Frontal cortex (tissue), 4 donors: ENCODE measurements around the gene FBXO10. TPM values are rescaled to one million over a fixed set of nuclear protein-coding genes. Genes with fewer than 3 reads are reported as not detected.
A peak's percentile ranks its signal among the peaks of the same experiment; 100 is the strongest.

Experiments
- DNase-seq, 2 donors: peaks; one replicate each; pipeline ENCODE4 v3.0.0; 2012; ENCODE audit warnings: low spot score in 2 of 2
- FAIRE-seq: peaks from 2 replicates; lab custom pipeline; 2012; peaks lifted over from hg19 to GRCh38; lab: Jason Lieb, UNC
- total RNA-seq: library from RNA; depleted of rRNA; stranded (reverse); fragments of >200 nt; gene quantifications from one replicate; pipeline ENCODE4 v1.2.3, GENCODE V29; 2014
- donor health status: control.
- donor health status: control.
- donor health status: control.

The FBXO10 gene, protein sequence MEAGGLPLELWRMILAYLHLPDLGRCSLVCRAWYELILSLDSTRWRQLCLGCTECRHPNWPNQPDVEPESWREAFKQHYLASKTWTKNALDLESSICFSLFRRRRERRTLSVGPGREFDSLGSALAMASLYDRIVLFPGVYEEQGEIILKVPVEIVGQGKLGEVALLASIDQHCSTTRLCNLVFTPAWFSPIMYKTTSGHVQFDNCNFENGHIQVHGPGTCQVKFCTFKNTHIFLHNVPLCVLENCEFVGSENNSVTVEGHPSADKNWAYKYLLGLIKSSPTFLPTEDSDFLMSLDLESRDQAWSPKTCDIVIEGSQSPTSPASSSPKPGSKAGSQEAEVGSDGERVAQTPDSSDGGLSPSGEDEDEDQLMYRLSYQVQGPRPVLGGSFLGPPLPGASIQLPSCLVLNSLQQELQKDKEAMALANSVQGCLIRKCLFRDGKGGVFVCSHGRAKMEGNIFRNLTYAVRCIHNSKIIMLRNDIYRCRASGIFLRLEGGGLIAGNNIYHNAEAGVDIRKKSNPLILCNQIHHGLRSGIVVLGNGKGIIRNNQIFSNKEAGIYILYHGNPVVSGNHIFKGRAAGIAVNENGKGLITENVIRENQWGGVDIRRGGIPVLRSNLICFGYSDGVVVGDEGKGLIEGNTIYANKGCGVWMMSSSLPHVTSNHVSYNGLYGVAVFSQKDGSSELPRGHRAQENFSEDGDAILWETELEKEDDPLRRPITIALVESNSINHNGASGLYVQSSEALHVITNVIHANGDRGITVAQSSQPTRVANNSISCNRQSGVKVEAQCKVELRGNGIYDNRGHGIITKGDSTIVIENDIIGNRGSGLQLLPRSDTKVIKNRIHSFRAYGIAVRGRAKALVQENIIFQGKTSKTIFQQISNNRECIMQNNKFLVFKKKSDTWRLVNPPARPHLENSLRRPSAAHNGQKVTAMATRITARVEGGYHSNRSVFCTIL
- total RNA-seq = 8.6 TPM

DNA sequence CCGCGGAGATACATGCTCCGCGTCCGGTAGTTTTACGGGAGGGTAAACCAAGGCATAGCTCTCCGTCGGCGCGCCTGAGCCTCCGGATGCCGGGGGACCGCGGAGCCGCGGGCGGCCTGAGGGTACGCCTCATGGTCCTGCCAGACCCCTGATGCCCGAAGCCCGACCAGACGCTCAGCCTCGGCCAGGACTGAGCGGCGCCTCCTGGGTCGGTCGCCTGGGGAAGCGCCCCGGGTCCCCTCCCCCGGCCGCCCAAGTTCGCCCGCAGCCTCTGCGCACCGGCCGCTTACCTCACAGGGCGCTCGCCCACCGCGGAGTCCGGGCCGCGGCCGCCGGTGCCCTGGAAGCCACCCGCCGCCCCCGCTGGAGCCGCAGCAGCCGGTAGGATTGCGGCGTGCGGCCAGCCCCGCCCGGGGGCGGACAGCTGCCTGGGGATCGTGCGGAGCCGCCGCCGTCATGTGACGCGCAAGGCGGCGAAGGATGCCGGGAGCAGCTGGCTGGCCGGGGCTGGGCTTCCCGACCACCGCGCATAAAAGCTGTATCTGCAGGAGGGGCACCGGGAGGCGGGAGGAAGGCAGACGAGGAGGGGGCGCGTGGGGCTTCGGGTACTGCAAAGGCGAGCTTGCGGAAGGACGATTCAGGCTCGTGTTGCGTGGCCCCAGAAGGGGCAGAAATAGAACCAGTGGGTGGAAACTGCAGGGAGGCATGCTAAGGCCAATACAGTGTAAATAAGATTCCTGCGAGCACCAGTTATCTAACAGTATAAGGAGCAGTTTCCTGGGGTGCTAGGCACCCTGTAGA, at the start of gene FBXO10:
Gene FBXO10, minus strand, starts transcription at position 460 of the 801 bp plus-strand sequence. CDS start 34,612 bp downstream, outside the sequence.
- DNase-seq = peak; percentile 79
- no peak for FAIRE-seq

DNA sequence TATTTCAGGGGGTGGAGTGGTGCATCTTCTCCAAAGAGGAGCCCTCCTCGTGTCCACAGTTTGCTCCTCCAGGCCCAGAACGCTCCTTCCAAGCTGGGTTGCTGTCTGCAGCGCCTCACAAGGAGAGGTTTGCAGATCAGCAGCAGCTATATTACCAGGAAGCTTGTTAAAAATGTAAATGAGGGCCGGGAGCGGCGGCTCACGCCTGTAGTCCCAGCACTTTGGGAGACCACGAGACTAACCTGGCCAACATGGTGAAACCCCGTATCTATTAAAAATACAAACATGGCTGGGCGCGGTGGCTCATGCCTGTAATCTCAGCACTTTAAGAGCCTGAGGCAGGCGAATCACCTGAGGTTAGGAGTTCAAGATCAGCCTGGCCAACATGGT, 49.6 kb upstream of the FBXO10 start:
- no peak for FAIRE-seq
- DNase-seq = no peak

DNA sequence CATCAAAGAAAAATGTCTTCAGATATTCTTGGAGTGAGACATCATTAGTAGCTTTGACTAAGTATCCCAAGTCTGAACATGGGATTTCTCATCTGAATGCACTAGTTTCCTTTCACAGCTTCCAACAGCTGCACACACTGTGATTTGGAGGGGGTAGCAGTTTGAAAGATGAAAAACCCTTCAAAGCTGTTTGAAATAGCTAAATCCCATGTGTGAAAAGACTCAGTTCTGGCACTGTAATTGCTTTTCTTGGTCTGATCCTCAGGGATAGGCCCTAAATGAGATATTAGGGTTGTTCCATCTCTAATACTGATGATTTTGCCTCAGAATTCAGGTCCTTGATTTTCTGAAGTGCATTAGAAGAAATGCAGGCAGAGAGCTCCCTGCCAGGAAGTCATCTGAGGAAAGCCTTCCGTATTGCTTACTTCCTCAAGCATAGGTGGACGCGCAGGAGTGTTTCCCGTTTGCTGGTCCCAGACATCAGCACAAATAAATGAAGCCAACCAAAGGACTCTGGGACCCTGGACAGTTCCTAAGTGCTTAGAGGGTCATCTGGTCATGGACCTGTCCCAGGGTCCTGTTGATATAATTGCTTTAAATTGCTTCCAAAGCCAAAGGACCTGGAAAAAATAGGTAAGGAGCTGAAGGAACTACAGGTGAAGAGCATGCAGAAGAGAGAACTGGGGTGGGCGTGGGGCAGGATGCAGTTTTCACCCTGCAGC, 49.0 kb upstream of the FBXO10 start:
- no peak for FAIRE-seq

DNA sequence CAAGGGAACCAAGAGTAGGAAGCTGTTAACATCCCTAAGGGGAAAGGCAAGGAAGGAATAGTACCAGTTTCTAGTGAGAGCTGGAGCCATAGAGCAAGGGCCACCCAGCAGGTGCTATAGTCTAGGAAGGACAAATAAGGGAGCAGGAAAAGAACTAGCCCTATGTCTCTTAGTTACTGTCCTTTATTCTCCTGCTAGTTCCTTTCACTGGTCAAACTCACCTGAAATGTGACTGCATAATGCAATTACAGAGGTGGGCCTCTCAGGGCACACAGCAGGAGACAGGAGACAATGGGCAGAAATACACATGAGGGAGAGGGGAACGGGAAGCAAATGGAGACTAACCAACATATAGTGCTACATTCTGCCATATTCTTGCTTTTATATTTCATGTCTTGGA, 47.9 kb upstream of the FBXO10 start:
- DNase-seq (no peak), FAIRE-seq (no peak)

More for the DNA sequence above, 49.0 kb upstream of the FBXO10 start:
- DNase-seq = no peak

DNA sequence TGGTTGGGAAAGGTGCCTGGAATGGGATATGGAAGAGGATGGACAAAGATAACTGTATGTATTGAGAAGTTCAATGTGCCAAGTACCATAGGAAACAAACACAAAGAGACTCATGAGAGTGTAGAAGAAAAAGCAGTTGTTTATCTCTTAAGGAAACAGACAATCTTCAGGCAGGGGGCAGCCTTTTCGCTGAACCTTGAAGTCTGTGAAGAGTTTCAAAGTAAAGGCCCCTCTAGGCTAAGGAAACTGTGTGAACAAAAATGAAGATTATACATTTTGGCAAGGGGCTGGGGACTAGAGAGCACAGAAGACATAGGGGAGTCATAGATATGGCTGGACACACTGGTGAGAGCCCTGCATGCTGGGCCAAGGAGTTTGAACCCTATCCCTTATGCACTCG, 47.1 kb upstream of the FBXO10 start:
- no peak for DNase-seq

DNA sequence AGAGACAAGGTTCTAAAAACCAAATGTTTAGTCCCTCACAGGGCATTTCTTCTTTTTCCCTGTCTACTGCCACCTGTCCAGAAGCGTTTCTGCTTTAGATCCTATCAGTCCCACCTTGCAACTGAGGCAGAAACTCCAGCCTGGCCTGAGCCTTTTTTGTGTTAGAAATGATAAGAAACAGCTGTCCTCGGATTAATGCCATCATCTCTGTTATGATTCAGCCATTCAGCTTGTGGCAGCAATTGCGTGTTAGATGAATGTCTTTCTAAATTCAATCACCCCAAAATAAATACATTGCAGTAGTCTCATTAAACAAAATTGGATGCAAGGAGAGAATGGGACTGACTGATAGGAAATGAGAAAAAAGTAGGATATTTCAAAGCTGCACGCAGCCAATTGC, 46.3 kb upstream of the FBXO10 start:
- FAIRE-seq (no peak), DNase-seq (no peak)

More for the DNA sequence above, 47.1 kb upstream of the FBXO10 start:
- no peak for FAIRE-seq

DNA sequence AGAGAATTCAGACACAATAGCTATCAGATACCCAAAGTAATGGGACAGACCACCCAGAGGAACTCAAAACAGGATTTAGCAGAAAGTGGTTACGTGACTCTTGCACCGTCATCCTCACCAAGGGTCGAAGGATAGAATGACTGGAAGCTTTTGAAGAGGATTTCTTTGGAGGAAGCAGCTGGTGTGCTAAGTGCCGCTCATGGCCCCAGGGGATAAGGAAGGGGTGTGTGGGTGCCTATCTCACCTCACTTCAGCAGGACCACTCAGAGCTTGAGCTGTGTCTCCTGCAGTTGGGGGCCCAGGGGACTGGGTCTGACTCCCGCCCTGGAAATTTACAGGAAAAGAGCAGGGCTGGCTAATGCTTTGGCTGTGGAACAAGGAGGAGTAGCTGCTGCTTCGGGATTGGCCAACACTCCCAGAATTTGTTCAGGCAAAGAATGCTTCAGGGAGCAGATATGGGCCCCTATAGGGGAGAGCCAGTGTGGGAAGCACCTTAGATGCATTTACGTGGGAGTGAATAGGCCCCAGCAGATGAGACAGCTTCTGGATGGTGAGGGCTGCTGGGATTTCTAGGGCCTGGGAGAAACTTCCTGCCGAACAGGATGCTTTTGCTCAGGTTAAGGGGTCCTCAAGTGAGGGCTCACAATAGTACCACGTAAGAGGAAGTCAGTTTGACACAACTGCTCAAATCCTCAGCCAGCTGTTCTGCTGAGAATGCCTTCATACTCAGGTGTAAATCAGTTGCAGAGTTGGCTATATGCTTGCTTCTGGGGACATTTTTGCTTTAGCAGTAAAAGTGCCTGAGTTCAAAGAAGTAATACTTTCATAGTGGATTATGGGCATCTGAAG, 45.3 kb upstream of the FBXO10 start:
- FAIRE-seq (no peak), DNase-seq (no peak)

DNA sequence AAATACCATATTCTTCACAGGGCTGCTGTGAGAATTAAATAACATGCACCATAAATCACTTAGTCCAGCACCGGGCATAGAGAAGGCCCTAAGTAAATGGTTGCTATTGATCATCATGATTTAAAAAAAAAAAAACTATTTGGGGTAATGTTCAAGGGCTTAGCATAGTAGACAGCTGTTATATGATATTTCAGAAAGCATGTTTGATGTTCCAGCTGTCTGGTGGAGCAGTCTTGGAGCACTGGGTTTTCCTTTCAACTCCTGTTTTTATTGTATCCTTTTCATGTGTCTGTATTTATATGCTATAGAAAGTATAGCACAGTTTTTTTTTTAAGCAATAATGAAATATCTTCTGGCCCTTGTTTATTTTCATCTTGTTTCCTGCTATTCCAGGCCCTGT, 44.2 kb upstream of the FBXO10 start:
- no peak for DNase-seq
- FAIRE-seq = no peak

DNA sequence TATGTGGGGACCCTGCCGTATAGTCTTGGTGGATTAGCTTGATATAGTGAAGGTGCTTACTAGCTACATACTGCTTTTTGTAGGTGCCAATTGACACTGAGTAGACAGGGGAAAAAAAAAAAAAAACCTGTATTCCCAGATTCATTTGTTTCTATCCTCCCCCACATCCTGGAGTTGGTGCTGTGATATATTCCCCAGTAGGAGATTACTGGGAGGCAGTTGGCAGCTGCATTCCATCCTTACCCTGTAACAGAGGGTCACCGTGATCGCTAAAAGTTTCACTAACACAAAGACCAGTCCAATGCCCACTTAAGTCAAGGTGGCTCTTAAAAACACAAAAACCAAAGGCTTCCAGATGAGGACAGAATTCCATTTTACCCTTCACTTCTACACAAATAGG, 43.6 kb upstream of the FBXO10 start:
- FAIRE-seq (no peak), DNase-seq (no peak)

DNA sequence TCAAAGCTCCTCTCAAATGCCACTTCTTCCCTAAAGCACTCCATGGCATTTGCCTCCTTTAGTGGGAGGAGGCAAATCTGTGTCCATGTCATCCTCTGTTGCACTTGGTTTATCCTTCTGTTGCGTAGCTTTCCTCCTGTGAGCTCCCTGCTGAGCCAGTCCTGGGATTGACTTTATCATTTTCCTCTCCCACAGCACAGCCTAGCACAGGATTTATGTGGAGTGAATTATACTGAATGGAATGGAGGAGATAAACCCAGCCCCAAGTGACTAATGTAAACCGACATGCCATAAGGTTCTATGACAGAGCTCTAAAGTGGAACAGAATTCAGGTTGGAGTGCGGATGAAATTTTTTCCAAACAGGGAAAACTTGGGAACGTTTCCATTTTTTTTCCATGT, 42.6 kb upstream of the FBXO10 start:
- FAIRE-seq (no peak), DNase-seq (no peak)

DNA sequence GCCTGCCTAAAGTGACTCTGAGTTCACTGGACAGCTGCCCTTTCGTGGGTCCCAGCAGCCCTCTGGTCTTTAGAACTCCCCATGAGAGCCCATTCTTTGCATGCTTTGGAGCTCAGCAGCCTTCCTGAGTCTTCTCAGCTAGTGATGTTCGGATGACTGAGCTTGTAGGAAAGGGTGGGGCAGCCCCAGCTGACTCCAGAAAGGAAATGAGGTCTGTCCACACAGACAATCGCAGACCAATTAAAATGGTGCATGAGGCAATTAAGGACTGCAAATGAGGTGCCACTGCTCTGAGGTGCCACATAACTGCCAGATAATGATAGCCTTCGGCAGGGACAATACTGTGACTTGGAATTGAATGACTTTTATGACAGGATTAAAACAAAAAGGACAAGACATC, 41.7 kb upstream of the FBXO10 start:
- FAIRE-seq (no peak), DNase-seq (no peak)

DNA sequence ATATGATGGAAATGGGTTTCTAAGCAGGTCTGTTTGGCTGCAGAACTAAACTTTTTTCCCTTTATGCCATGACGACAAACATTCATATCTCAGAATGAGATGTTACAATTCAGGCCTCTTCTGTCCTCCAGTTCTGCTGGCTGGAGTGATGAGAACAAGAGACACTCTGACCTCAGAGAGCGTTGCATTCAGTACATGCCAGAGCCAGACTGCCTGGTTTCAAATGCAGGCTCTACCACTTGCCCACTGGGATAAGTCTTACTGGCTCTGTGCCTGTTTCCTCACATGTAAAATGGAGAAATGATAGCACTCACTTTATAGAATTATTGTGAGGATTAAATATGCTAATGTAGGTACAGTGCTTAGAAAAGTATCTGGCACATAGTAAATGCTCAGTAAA, 41.0 kb upstream of the FBXO10 start:
- no peak for FAIRE-seq
- DNase-seq = no peak

DNA sequence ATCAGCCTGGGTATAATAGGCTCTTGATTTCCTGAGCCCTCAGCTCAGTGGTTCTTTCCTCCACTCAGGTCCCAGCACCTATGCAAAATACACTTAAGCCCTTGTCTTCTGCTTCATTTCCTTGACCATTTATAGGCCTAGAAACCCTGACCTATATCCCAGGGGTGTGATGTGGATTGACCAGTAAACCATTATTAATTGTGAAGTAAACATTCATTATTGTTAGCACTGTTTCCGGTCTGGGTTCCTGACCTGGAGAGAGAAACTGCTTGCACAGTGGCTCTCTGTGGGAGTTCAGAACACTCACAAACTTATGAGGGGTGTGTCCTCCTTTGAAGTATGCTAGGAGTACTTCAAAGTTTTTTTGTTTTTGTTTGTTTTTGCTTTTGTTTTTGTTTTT, 35.8 kb upstream of the FBXO10 start:
- no peak for FAIRE-seq

DNA sequence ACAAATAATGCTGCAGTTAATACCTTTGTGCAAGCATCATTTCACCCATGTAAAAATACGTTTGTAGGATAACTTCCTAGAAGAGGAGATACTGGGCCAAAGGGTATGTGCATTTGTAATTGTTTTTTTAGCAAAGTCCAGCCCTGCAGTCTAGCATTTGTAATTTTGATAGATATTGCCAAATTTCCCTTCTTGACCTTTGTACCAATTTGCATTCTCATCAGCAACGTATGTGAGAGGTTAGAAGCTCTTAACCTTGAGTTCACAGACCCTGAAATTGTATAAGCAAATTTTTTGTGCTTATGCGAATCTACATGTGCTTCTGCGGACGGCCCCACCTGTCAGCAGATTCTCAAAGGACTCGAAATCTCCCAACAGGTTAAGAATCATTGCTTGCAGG, 34.8 kb upstream of the FBXO10 start:
- FAIRE-seq (no peak), DNase-seq (no peak)

More for the DNA sequence above, 35.8 kb upstream of the FBXO10 start:
- DNase-seq = no peak

DNA sequence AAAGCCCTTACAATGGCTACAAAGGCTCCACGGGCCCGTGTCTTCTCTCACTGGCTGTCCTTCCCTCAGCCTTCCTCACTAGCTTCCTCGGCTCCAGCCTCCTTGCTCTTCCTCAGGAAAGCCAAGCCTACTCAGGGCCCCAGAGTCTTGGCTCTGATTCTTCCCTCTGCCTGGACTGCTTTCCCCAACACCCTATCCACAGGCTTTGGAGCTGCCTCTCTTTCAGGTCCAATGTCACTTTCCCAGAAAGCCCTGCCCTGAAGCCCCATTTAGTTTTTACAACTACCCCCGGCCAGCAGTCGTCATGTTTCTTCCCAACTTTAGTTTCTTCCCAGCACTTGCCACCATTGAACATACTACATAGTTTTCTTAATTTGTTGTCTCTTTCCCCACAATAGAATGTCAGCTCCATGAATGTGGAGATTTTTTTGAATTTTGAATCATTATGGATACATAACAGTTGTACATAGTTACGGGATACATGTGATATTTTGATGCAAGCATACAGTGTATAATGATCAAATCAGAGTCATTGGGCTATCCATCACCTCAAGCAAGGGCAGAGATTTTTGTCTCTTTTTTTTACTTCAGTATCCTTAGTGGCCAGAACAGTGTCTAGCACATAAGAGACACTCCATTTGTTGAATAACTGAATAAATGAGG, 33.7 kb upstream of the FBXO10 start:
- no peak for FAIRE-seq
- DNase-seq = no peak

DNA sequence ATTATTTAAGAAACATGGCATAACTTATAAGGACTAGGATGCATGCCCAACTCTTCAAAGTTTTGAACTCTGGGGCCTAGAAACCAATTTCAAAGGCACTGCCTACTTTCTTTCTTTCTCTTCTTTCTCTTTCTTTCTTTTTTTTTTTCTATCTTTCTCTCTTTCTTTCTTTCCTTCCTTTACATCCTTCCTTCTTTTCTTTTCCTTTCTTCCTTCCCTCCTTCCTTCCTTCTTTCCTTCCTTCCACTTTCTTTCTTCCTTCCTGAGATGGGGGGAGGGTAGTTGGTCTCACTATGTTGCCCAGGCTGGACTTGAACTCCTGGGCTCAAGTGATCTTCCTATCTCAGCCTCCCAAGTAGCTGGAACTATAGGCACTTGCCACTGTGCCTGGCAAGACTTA, 32.1 kb upstream of the FBXO10 start:
- FAIRE-seq = no peak
- no peak for DNase-seq

DNA sequence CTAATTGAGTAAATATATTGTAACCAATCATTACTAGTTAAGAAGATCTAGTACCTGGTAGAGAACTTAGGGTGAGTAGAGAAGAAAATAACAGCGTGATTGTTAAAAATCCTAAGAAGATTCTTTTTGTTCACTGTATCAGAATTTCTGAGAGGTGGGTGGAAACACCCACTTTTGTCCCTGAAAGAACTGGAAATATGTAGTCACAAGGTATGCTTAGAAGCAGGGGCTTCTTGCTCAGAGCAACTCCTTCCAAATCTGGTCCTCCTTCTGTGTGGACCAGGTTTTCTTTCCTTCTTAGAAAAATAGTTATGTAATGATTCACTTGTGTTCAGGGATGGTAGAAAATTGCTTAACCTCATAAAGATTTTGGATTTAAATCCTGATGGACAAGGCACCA, 28.1 kb upstream of the FBXO10 start:
- DNase-seq (no peak), FAIRE-seq (no peak)

DNA sequence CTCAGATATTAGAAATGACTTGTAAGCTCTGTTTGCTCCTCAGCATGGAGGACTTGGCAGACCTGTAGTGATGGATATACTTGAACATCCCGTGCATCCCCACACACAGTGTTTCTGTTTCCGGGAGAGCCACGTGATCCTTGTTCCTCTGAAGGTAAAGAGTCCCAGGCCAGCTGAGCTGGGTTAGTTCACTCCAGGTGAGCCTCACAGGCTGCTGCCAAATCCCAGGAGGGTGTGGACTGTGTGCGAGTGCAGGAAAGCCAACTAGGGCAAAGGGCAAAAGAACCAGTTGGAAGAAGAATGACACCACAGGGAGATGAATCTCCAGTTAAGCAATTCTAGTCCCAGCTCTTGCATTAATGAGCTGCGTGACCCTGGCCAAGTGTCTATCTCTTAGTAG, 26.6 kb upstream of the FBXO10 start:
- DNase-seq (no peak), FAIRE-seq (no peak)
